SU-DHL-6 (cell line): ENCODE measurements around the gene CHADL.
"Not testable (repeated sequence)": the region's sequence is repeated elsewhere in the genome, so short reads cannot be mapped to it uniquely, and the experiment has no call there.

Source experiments
- H2AFZ ChIP-seq: fragments of 200-600 bp; sonication (generic); 2 replicates; pipeline ENCODE4 v1.6.1; 2014; ENCODE audit warnings: low read depth, mild to moderate bottlenecking, moderate library complexity, mixed read lengths, antibody characterized with exemption, low read length; ENCODE audit not compliant: severe bottlenecking
- H3F3A ChIP-seq: fragments of 200-600 bp; shearing (Covaris generic); 2 replicates; pipeline ENCODE4 v1.6.0; 2016; ENCODE audit warnings: antibody characterized with exemption, mild to moderate bottlenecking; ENCODE audit not compliant: insufficient read depth
- H3K27ac ChIP-seq: fragments of 200-600 bp; sonication (generic); 2 replicates; pipeline ENCODE4 v1.5.1; 2016; ENCODE audit warnings: low read depth, mild to moderate bottlenecking, low read length, moderate library complexity, mixed read lengths
- H3K27me3 ChIP-seq: fragments of 200-600 bp; sonication (generic), shearing (Covaris generic); 2 replicates; pipeline ENCODE4 v1.6.0; 2014; ENCODE audit warnings: mild to moderate bottlenecking, low read length
- H3K36me3 ChIP-seq: fragments of 200-600 bp; sonication (generic); 2 replicates; pipeline ENCODE4 v1.6.1; 2014; ENCODE audit warnings: mild to moderate bottlenecking, low read length, mixed read lengths
- H3K4me2 ChIP-seq: fragments of 300-600, 200-600 bp; shearing (Covaris generic), sonication (generic); 2 replicates; pipeline ENCODE4 v1.6.0; 2014; ENCODE audit warnings: low read length, low read depth, mild to moderate bottlenecking; ENCODE audit not compliant: poor library complexity, severe bottlenecking
- H3K4me3 ChIP-seq: fragments of 200-600 bp; sonication (generic); 2 replicates; pipeline ENCODE4 v1.5.1; 2014; ENCODE audit warnings: antibody characterized with exemption, low read length, mild to moderate bottlenecking, mixed read lengths; ENCODE audit not compliant: insufficient read depth, poor library complexity, severe bottlenecking
- H3K79me2 ChIP-seq: fragments of 200-600 bp; sonication (generic); 2 replicates; pipeline ENCODE4 v1.6.1; 2014; ENCODE audit warnings: mild to moderate bottlenecking, low read length, moderate library complexity; ENCODE audit not compliant: insufficient read depth
- H3K9ac ChIP-seq: fragments of 200-600 bp; sonication (generic); 2 replicates; pipeline ENCODE4 v1.7.0; 2014; ENCODE audit warnings: mild to moderate bottlenecking, low read length
- H3K9me2 ChIP-seq: fragments of 200-600 bp; sonication (generic); replicated peaks from 2 replicates; pipeline ENCODE4 v1.6.1; 2014; ENCODE audit warnings: low read length; ENCODE audit not compliant: insufficient read depth
- H3K9me3 ChIP-seq: fragments of 200-600 bp; sonication (generic); 2 replicates; pipeline ENCODE4 v1.6.1; 2014; ENCODE audit warnings: low read length, mixed read lengths; ENCODE audit not compliant: insufficient read depth
- H4K20me1 ChIP-seq: fragments of 200-600 bp; sonication (generic); 2 replicates; pipeline ENCODE4 v1.6.1; 2014; ENCODE audit warnings: low read depth, mild to moderate bottlenecking, antibody characterized with exemption, low read length, moderate library complexity, mixed read lengths
- EZH2phosphoT487 ChIP-seq: fragments of 200-600 bp; sonication (generic), shearing (Covaris generic); conservative IDR thresholded peaks from 2 replicates; pipeline ENCODE4 v1.6.1; 2018; ENCODE audit warnings: mild to moderate bottlenecking, antibody characterized with exemption, low read length, moderate library complexity, mixed read lengths
- TF ChIP-seq, protein P1 (sequence below): fragments of 200-600 bp; sonication (generic); IDR thresholded peaks from one replicate; pipeline ENCODE4 v1.5.1; 2017; ENCODE audit warnings: antibody characterized with exemption, mild to moderate bottlenecking, low read length, moderate library complexity; ENCODE audit not compliant: insufficient read depth, poor library complexity, severe bottlenecking

The CHADL gene

DNA sequence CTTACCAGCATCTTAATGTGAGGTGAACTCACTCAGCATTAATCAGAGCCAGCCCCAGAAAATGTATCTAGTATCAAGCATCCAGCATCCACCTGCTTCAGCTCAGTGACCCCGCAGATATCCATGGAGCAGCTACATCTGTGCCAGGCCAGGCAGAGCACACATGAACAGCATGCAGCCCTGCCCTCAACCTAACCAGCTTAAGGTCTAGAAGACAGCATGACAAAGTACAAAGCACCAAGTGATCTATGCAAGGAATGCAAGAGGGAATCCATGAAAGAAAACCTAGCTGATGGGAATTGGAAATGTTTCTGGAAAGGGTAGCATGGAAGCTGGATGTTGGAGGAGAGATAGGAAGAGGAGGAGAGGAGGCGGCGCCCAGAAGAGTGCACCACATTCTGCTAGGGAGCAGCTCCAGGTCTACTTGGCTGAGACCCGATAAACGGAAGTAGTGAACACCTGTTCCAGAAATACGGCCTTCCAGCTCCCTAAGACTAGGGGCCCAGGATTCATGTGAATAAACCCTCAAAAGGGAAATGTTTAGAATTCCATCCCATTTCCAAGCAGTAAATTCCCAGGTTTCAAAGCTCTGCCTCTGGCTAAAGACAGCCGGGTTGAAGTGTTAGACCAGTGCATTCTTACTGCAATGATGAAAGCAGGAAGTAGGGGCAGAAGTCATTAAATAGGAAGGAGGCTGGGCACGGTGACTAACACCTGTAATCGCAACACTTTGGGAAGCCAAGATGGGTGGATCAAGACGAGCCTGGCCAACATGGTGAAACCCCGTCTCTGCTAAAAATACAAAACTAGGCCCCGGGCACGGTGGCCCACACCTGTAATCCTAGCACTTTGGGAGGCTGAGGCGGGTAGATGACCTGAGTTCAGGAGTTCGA is 59.1 kb downstream of the CHADL start:
- TF ChIP-seq, protein P1, sequence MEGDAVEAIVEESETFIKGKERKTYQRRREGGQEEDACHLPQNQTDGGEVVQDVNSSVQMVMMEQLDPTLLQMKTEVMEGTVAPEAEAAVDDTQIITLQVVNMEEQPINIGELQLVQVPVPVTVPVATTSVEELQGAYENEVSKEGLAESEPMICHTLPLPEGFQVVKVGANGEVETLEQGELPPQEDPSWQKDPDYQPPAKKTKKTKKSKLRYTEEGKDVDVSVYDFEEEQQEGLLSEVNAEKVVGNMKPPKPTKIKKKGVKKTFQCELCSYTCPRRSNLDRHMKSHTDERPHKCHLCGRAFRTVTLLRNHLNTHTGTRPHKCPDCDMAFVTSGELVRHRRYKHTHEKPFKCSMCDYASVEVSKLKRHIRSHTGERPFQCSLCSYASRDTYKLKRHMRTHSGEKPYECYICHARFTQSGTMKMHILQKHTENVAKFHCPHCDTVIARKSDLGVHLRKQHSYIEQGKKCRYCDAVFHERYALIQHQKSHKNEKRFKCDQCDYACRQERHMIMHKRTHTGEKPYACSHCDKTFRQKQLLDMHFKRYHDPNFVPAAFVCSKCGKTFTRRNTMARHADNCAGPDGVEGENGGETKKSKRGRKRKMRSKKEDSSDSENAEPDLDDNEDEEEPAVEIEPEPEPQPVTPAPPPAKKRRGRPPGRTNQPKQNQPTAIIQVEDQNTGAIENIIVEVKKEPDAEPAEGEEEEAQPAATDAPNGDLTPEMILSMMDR = no peak
- no peak for TF ChIP-seq EZH2phosphoT487
- H3K9me2 ChIP-seq = no peaks in the 10 kb centered on the region
- H3K9ac ChIP-seq = no peak overlapping the region
- H2AFZ ChIP-seq = no peak overlapping the region
- no peaks in the 10 kb centered on the region for H3K9me3 ChIP-seq
- no peak overlapping the region for H3K27ac ChIP-seq
- H3K79me2 ChIP-seq = no peaks in the 10 kb centered on the region
- no peaks in the 10 kb centered on the region for H4K20me1 ChIP-seq
- peaks cover 7% of the 10 kb centered on the region; the same call in 1 of the 2 replicates for H3K36me3 ChIP-seq
- H3F3A ChIP-seq = peaks cover 25% of the 10 kb centered on the region; the same call in 1 of the 2 replicates
- no peak overlapping the region for H3K4me3 ChIP-seq
- no peak overlapping the region for H3K4me2 ChIP-seq
- no peaks in the 10 kb centered on the region for H3K27me3 ChIP-seq

DNA sequence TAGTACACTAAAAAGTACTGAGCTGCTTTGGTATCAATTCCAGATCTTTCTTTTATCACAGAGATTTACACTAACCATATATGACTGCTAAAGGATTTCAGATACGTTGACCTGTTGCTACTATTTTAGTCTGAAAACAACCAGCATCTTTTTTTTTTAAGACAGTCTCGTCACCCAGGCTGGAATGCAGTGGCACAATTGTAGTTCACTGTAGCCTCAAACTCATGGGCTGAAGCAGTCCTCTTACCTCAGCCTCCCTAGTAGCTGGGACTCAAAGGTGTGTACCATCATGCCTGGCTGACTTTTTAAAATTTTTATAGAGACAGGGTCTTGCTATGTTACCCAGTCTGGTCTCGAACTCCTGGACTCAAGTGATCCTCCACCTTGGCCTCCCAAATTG is 59.8 kb downstream of the CHADL start:
- H3F3A ChIP-seq = peaks cover 25% of the 10 kb centered on the region; the same call in 1 of the 2 replicates

GRCh38 chr22:41180362-41180761 is 60.4 kb downstream of the CHADL start:
- not testable (repeated sequence) for H3K79me2 ChIP-seq, H3K9me2 ChIP-seq, H3K27me3 ChIP-seq, H3K4me3 ChIP-seq, H3K4me2 ChIP-seq, H3K9me3 ChIP-seq, H2AFZ ChIP-seq, H4K20me1 ChIP-seq, H3K27ac ChIP-seq, H3K9ac ChIP-seq
- Histone ChIP-seq H3K36me3 (peaks cover 12% of the 10 kb centered on the region), H3F3A (peaks cover 25% of the 10 kb centered on the region; the same call in 1 of the 2 replicates)

More for the DNA sequence above, 59.8 kb downstream of the CHADL start:
- Histone ChIP-seq H2AFZ (no peak overlapping the region), H3K9me3 (no peaks in the 10 kb centered on the region), H3K27me3 (no peaks in the 10 kb centered on the region), H3K27ac (no peak overlapping the region), H3K9me2 (no peaks in the 10 kb centered on the region), H3K9ac (no peak overlapping the region), H4K20me1 (no peaks in the 10 kb centered on the region), H3K4me2 (no peak overlapping the region), H3K36me3 (peaks cover 7% of the 10 kb centered on the region; the same call in 1 of the 2 replicates), H3K79me2 (no peaks in the 10 kb centered on the region), H3K4me3 (no peak overlapping the region)
- TF ChIP-seq, protein P1 = no peak
- TF ChIP-seq EZH2phosphoT487 = no peak
